ENCODE results near the gene PARD3.

Gene PARD3

GRCh38 chr10:34166354-34166753 lies 648.7 kb downstream of the PARD3 start:
- no peak for DNase-seq
- WGBS (ENCODE audit: insufficient coverage): 92% methylated on average over 4 of the region's 5 CpGs
- CTCF ChIA-PET: no interaction called here

GRCh38 chr10:34164029-34164428 lies 651.1 kb downstream of the PARD3 start:
- no peaks in the 10 kb centered on the region for H3K36me3 ChIP-seq (ENCODE audit: control insufficient read depth in 4 of 4, insufficient read depth in 4 of 4, low read length in 3 of 4)
- CTCF ChIA-PET: no interaction called here
- POLR2A ChIA-PET: no interaction called here
- 100% methylated on average over 2 of the region's 3 CpGs for WGBS (ENCODE audit: insufficient coverage)
- no peak overlapping the region for H3K4me3 ChIP-seq (ENCODE audit: control insufficient read depth in 1 of 7, extremely low read depth in 1 of 7, insufficient read depth in 4 of 7, low read depth in 2 of 7, low read length in 6 of 7)
- no peak overlapping the region for H3K27ac ChIP-seq (ENCODE audit: insufficient read depth in 1 of 2, low read depth in 1 of 2, low read length in 2 of 2, poor library complexity in 1 of 2, severe bottlenecking in 2 of 2)
- H3K27me3 ChIP-seq (replicated peaks in 2 of 5; ENCODE audit: control insufficient read depth in 4 of 5, insufficient read depth in 5 of 5, low read length in 4 of 5): no peaks in the 10 kb centered on the region
- H3K9me3 ChIP-seq (ENCODE audit: control extremely low read depth in 1 of 5, control insufficient read depth in 4 of 5, insufficient read depth in 2 of 5, low read depth in 1 of 5, low read length in 4 of 5): peaks cover 0 to 5% (median 1%) of the 10 kb centered on the region in 5 experiments
- H3K4me1 ChIP-seq (ENCODE audit: control extremely low read depth in 1 of 4, control insufficient read depth in 4 of 4, insufficient read depth in 4 of 4, low read length in 3 of 4): no peaks in the 10 kb centered on the region
- DNase-seq: no peak

More at GRCh38 chr10:34166354-34166753, 648.7 kb downstream of the PARD3 start:
- Histone ChIP-seq H3K4me1 (ENCODE audit: control extremely low read depth in 1 of 4, control insufficient read depth in 4 of 4, insufficient read depth in 4 of 4, low read length in 3 of 4) (no peaks in the 10 kb centered on the region), H3K36me3 (ENCODE audit: control insufficient read depth in 4 of 4, insufficient read depth in 4 of 4, low read length in 3 of 4) (no peaks in the 10 kb centered on the region), H3K9me3 (ENCODE audit: control extremely low read depth in 1 of 5, control insufficient read depth in 4 of 5, insufficient read depth in 2 of 5, low read depth in 1 of 5, low read length in 4 of 5) (peaks cover 0 to 5% (median 0%) of the 10 kb centered on the region in 5 experiments), H3K27me3 (replicated peaks in 2 of 5; ENCODE audit: control insufficient read depth in 4 of 5, insufficient read depth in 5 of 5, low read length in 4 of 5) (no peaks in the 10 kb centered on the region), H3K27ac (ENCODE audit: insufficient read depth in 1 of 2, low read depth in 1 of 2, low read length in 2 of 2, poor library complexity in 1 of 2, severe bottlenecking in 2 of 2) (no peak overlapping the region), H3K4me3 (ENCODE audit: control insufficient read depth in 1 of 7, extremely low read depth in 1 of 7, insufficient read depth in 4 of 7, low read depth in 2 of 7, low read length in 6 of 7) (no peak overlapping the region)
- POLR2A ChIA-PET: no interaction called here

GRCh38 chr10:34163075-34163905 lies 651.8 kb downstream of the PARD3 start:
- peak; percentile 12 to 62 (median 33) for DNase-seq
- Histone ChIP-seq H3K4me3 (ENCODE audit: control insufficient read depth in 1 of 7, extremely low read depth in 1 of 7, insufficient read depth in 4 of 7, low read depth in 2 of 7, low read length in 6 of 7) (no peak overlapping the region), H3K36me3 (ENCODE audit: control insufficient read depth in 4 of 4, insufficient read depth in 4 of 4, low read length in 3 of 4) (no peaks in the 10 kb centered on the region), H3K9me3 (ENCODE audit: control extremely low read depth in 1 of 5, control insufficient read depth in 4 of 5, insufficient read depth in 2 of 5, low read depth in 1 of 5, low read length in 4 of 5) (peaks cover 0 to 5% (median 1%) of the 10 kb centered on the region in 5 experiments), H3K4me1 (ENCODE audit: control extremely low read depth in 1 of 4, control insufficient read depth in 4 of 4, insufficient read depth in 4 of 4, low read length in 3 of 4) (no peaks in the 10 kb centered on the region), H3K27ac (ENCODE audit: insufficient read depth in 1 of 2, low read depth in 1 of 2, low read length in 2 of 2, poor library complexity in 1 of 2, severe bottlenecking in 2 of 2) (no peak overlapping the region), H3K27me3 (replicated peaks in 2 of 5; ENCODE audit: control insufficient read depth in 4 of 5, insufficient read depth in 5 of 5, low read length in 4 of 5) (no peaks in the 10 kb centered on the region)
- POLR2A ChIA-PET: no interaction called here
- CTCF ChIA-PET: no interaction called here
- WGBS (ENCODE audit: insufficient coverage): 86% methylated on average over 4 of the region's 11 CpGs

GRCh38 chr10:34161777-34162370 lies 653.2 kb downstream of the PARD3 start:
- no peaks in the 10 kb centered on the region for H3K36me3 ChIP-seq (ENCODE audit: control insufficient read depth in 4 of 4, insufficient read depth in 4 of 4, low read length in 3 of 4)
- POLR2A ChIA-PET: no interaction called here
- DNase-seq: peak in 1 of 3 donors; percentile 30
- H3K27ac ChIP-seq (ENCODE audit: insufficient read depth in 1 of 2, low read depth in 1 of 2, low read length in 2 of 2, poor library complexity in 1 of 2, severe bottlenecking in 2 of 2): no peak overlapping the region
- 97% methylated on average over 3 of the region's 7 CpGs for WGBS (ENCODE audit: insufficient coverage)
- peaks cover 0 to 5% (median 1%) of the 10 kb centered on the region in 5 experiments for H3K9me3 ChIP-seq (ENCODE audit: control extremely low read depth in 1 of 5, control insufficient read depth in 4 of 5, insufficient read depth in 2 of 5, low read depth in 1 of 5, low read length in 4 of 5)
- no peak overlapping the region for H3K4me3 ChIP-seq (ENCODE audit: control insufficient read depth in 1 of 7, extremely low read depth in 1 of 7, insufficient read depth in 4 of 7, low read depth in 2 of 7, low read length in 6 of 7)
- no peaks in the 10 kb centered on the region for H3K27me3 ChIP-seq (replicated peaks in 2 of 5; ENCODE audit: control insufficient read depth in 4 of 5, insufficient read depth in 5 of 5, low read length in 4 of 5)
- CTCF ChIA-PET: interaction anchor here (1.4 kb wide), 1 partner anchor 11 kb away, joined by 3 read pairs; no protein-coding TSS in a partner anchor
- H3K4me1 ChIP-seq (ENCODE audit: control extremely low read depth in 1 of 4, control insufficient read depth in 4 of 4, insufficient read depth in 4 of 4, low read length in 3 of 4): no peaks in the 10 kb centered on the region

- H3K36me3 ChIP-seq (ENCODE audit: control insufficient read depth in 4 of 4, insufficient read depth in 4 of 4, low read length in 3 of 4): no peaks in the 10 kb centered on the region
- POLR2A ChIA-PET: no interaction called here
- H3K27ac ChIP-seq (ENCODE audit: insufficient read depth in 1 of 2, low read depth in 1 of 2, low read length in 2 of 2, poor library complexity in 1 of 2, severe bottlenecking in 2 of 2): no peak overlapping the region
- 100% methylated on average over 3 of the region's 3 CpGs for WGBS (ENCODE audit: insufficient coverage)
- peaks cover 0 to 5% (median 1%) of the 10 kb centered on the region in 5 experiments for H3K9me3 ChIP-seq (ENCODE audit: control extremely low read depth in 1 of 5, control insufficient read depth in 4 of 5, insufficient read depth in 2 of 5, low read depth in 1 of 5, low read length in 4 of 5)
- DNase-seq: no peak
- no peaks in the 10 kb centered on the region for H3K4me1 ChIP-seq (ENCODE audit: control extremely low read depth in 1 of 4, control insufficient read depth in 4 of 4, insufficient read depth in 4 of 4, low read length in 3 of 4)
- CTCF ChIA-PET: interaction anchor here (1.4 kb wide), 1 partner anchor 12 kb away, joined by 3 read pairs; no protein-coding TSS in a partner anchor
- no peaks in the 10 kb centered on the region for H3K27me3 ChIP-seq (replicated peaks in 2 of 5; ENCODE audit: control insufficient read depth in 4 of 5, insufficient read depth in 5 of 5, low read length in 4 of 5)
- H3K4me3 ChIP-seq (ENCODE audit: control insufficient read depth in 1 of 7, extremely low read depth in 1 of 7, insufficient read depth in 4 of 7, low read depth in 2 of 7, low read length in 6 of 7): no peak overlapping the region
Observed at GRCh38 chr10:34160595-34160994, 654.5 kb downstream of the PARD3 start.

- CTCF ChIA-PET: no interaction called here
- H3K9me3 ChIP-seq (ENCODE audit: control extremely low read depth in 1 of 5, control insufficient read depth in 4 of 5, insufficient read depth in 2 of 5, low read depth in 1 of 5, low read length in 4 of 5): peaks cover 0 to 5% (median 1%) of the 10 kb centered on the region in 5 experiments
- H3K27me3 ChIP-seq (replicated peaks in 2 of 5; ENCODE audit: control insufficient read depth in 4 of 5, insufficient read depth in 5 of 5, low read length in 4 of 5): no peaks in the 10 kb centered on the region
- POLR2A ChIA-PET: no interaction called here
- H3K27ac ChIP-seq (ENCODE audit: insufficient read depth in 1 of 2, low read depth in 1 of 2, low read length in 2 of 2, poor library complexity in 1 of 2, severe bottlenecking in 2 of 2): no peak overlapping the region
- peak in 2 of 3 donors; percentile 4 to 25 for DNase-seq
- H3K4me3 ChIP-seq (ENCODE audit: control insufficient read depth in 1 of 7, extremely low read depth in 1 of 7, insufficient read depth in 4 of 7, low read depth in 2 of 7, low read length in 6 of 7): no peak overlapping the region
- no peaks in the 10 kb centered on the region for H3K4me1 ChIP-seq (ENCODE audit: control extremely low read depth in 1 of 4, control insufficient read depth in 4 of 4, insufficient read depth in 4 of 4, low read length in 3 of 4)
- no peaks in the 10 kb centered on the region for H3K36me3 ChIP-seq (ENCODE audit: control insufficient read depth in 4 of 4, insufficient read depth in 4 of 4, low read length in 3 of 4)
- no CpG with 5 or more reads among the region's 1 CpG for WGBS (ENCODE audit: insufficient coverage)
Observed at GRCh38 chr10:34157501-34157900, 657.6 kb downstream of the PARD3 start.

- POLR2A ChIA-PET: no interaction called here
- CTCF ChIA-PET: no interaction called here
- H3K9me3 ChIP-seq (ENCODE audit: control extremely low read depth in 1 of 5, control insufficient read depth in 4 of 5, insufficient read depth in 2 of 5, low read depth in 1 of 5, low read length in 4 of 5): peaks cover 0 to 2% (median under 1%) of the 10 kb centered on the region in 5 experiments
- H3K27me3 ChIP-seq (replicated peaks in 2 of 5; ENCODE audit: control insufficient read depth in 4 of 5, insufficient read depth in 5 of 5, low read length in 4 of 5): no peaks in the 10 kb centered on the region
- no peak overlapping the region for H3K27ac ChIP-seq (ENCODE audit: insufficient read depth in 1 of 2, low read depth in 1 of 2, low read length in 2 of 2, poor library complexity in 1 of 2, severe bottlenecking in 2 of 2)
- no peaks in the 10 kb centered on the region for H3K4me1 ChIP-seq (ENCODE audit: control extremely low read depth in 1 of 4, control insufficient read depth in 4 of 4, insufficient read depth in 4 of 4, low read length in 3 of 4)
- H3K36me3 ChIP-seq (ENCODE audit: control insufficient read depth in 4 of 4, insufficient read depth in 4 of 4, low read length in 3 of 4): no peaks in the 10 kb centered on the region
- DNase-seq: no peak
- no peak overlapping the region for H3K4me3 ChIP-seq (ENCODE audit: control insufficient read depth in 1 of 7, extremely low read depth in 1 of 7, insufficient read depth in 4 of 7, low read depth in 2 of 7, low read length in 6 of 7)
- WGBS (ENCODE audit: insufficient coverage): 94% methylated on average over 3 of the region's 6 CpGs
Observed at GRCh38 chr10:34156781-34157425, 658.2 kb downstream of the PARD3 start.
